BJ (cell line): ENCODE measurements around the gene TSKS. TPM values are rescaled to one million over a fixed set of nuclear protein-coding genes. Genes with fewer than 3 reads are reported as not detected.

ENCODE experiments used
- CTCF ChIA-PET: fragments of 350-600 bp; formaldehyde crosslinking; extraction: SDS; loops from one replicate; lab custom pipeline; 2021; ENCODE audit warnings: antibody characterized with exemption, inconsistent platforms; lab: Yijun Ruan, JAX
- POLR2A ChIA-PET: fragments of 300-600 bp; sonication (Branson Sonifier 250); formaldehyde crosslinking; extraction: SDS; loops from one replicate; lab custom pipeline; 2021; ENCODE audit warnings: antibody characterized with exemption; lab: Charles Lee
- DNase-seq: peaks from one replicate; pipeline ENCODE4 v3.0.0-alpha.2; 2011; ENCODE audit warnings: low read depth
- H3K27me3 ChIP-seq: 2 replicates; pipeline ENCODE4 v1.6.0; 2011; ENCODE audit warnings: low read length; ENCODE audit not compliant: control insufficient read depth, insufficient read depth
- H3K36me3 ChIP-seq: 2 replicates; pipeline ENCODE4 v1.5.1; 2011; ENCODE audit warnings: low read length; ENCODE audit not compliant: control insufficient read depth, insufficient read depth
- H3K4me3 ChIP-seq: 2 replicates; pipeline ENCODE4 v1.5.1; 2011; ENCODE audit warnings: low read depth, mild to moderate bottlenecking, control low read depth, low read length
- polyA minus RNA-seq: library from RNA; depleted of rRNA, polyadenylated mRNA; stranded (reverse); fragments of >200 nt; gene quantifications from 2 replicates; pipeline ENCODE4 v1.2.3, GENCODE V29; 2011; rRNA and poly(A)+ RNA removed
- polyA plus RNA-seq: library from polyadenylated mRNA; depleted of rRNA; stranded (reverse); fragments of >200 nt; gene quantifications from 2 replicates; pipeline ENCODE4 v1.2.3, GENCODE V29; 2011; rRNA removed
- TF ChIP-seq, protein P1 (sequence below): IDR thresholded peaks from 2 replicates; pipeline ENCODE4 v1.5.1; 2011; ENCODE audit warnings: low read depth, mild to moderate bottlenecking, control low read depth, inconsistent platforms, low read length, moderate library complexity; ENCODE audit not compliant: insufficient read depth

The TSKS gene, protein sequence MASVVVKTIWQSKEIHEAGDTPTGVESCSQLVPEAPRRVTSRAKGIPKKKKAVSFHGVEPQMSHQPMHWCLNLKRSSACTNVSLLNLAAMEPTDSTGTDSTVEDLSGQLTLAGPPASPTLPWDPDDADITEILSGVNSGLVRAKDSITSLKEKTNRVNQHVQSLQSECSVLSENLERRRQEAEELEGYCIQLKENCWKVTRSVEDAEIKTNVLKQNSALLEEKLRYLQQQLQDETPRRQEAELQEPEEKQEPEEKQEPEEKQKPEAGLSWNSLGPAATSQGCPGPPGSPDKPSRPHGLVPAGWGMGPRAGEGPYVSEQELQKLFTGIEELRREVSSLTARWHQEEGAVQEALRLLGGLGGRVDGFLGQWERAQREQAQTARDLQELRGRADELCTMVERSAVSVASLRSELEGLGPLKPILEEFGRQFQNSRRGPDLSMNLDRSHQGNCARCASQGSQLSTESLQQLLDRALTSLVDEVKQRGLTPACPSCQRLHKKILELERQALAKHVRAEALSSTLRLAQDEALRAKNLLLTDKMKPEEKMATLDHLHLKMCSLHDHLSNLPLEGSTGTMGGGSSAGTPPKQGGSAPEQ
- polyA plus RNA-seq (0.11 and 0.15 TPM in 2 replicates), polyA minus RNA-seq (not detected in 2 replicates)

DNA sequence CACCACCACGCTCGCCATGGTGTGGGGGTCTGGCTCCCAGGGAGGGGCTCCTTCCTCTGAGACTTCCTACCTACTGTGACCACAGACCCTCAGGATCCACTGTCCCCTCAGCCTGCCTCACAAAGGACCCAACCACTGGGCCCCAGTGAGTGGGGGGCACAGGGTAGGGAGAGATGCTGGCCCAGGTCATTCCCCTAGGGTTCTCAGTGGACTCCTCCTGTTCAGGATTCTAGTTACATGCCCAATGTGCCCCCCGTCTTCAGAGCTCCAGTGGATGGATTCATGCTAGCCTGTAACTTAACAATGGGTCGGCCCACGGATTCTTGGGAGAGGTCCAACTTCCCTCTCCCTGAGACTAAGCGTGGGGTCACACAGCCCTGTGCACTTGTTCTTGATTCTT, at the start of gene TSKS:
TSS of gene TSKS (minus strand) at position 77 of the 400 bp plus-strand sequence. CDS start at position 18, 59 bp downstream.
- TF ChIP-seq, protein P1, sequence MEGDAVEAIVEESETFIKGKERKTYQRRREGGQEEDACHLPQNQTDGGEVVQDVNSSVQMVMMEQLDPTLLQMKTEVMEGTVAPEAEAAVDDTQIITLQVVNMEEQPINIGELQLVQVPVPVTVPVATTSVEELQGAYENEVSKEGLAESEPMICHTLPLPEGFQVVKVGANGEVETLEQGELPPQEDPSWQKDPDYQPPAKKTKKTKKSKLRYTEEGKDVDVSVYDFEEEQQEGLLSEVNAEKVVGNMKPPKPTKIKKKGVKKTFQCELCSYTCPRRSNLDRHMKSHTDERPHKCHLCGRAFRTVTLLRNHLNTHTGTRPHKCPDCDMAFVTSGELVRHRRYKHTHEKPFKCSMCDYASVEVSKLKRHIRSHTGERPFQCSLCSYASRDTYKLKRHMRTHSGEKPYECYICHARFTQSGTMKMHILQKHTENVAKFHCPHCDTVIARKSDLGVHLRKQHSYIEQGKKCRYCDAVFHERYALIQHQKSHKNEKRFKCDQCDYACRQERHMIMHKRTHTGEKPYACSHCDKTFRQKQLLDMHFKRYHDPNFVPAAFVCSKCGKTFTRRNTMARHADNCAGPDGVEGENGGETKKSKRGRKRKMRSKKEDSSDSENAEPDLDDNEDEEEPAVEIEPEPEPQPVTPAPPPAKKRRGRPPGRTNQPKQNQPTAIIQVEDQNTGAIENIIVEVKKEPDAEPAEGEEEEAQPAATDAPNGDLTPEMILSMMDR = no peak
- POLR2A ChIA-PET = no interaction called here
- peaks cover under 1% of the 10 kb centered on the region; the same call in 1 of the 2 replicates for H3K36me3 ChIP-seq
- CTCF ChIA-PET = interaction anchor here (1.0 to 1.2 kb wide), 2 partner anchors 47 to 73 kb away, joined by 3 read pairs; partner anchors contain the start of gene ADM5
- no peak within 1 kb of the TSS for H3K4me3 ChIP-seq
- DNase-seq = no peak
- no peaks in the 10 kb centered on the region for H3K27me3 ChIP-seq

DNA sequence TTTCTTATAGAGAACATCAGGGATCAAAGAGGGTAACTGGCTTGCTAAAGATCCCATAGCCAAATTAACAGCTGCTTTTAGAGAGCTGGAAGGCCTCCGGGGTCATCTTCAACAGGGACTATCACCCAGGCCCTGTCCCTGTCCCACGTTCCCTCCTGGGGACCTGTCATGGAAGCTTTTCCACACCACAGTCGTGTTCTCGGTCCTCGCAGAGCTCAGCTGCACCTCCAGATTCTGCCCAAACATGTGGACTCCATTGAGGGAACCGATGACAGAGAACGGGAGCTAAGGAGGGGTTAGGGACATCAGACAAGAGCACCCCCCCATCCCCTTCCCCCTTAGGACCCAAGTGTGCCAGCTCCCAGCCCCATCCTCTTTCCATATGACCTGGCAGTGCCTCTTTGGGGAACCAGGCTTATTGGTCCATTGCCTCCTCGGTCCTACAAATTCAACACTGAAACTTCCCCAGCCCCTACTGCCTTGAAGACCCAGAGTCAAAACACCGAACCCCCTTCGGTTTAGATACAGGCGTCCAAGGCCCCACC, 49.4 kb upstream of the TSKS start:
- Histone ChIP-seq H3K36me3 (peaks cover 1% of the 10 kb centered on the region), H3K4me3 (peak overlapping the region; percentile 65), H3K27me3 (no peaks in the 10 kb centered on the region)
- ChIA-PET POLR2A (no interaction called here), CTCF (interaction anchor here (1.9 to 2.2 kb wide), 2 partner anchors 62 to 95 kb away, joined by 4 to 9 read pairs; no protein-coding TSS in a partner anchor)
- TF ChIP-seq, protein P1 = no peak
- no peak for DNase-seq

DNA sequence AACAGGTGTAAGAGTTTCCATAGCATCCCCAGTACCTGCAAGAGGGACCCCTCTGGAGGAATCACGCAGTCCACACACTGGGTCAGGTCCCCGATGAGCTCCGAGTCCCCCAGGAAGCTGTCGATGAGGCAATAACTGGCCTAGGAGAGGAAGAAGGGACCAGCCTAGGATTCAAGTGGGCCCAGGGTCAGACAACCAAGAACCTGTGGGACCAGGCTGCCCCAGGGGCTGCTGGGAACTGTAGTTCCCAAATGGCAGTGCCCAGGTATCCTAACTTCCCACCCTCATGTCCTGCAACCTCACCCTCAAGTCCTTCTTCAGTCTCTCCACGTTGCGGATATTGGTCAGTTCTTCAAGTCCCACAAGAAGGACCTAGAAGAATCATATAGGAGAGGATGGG, 48.2 kb upstream of the TSKS start:
- TF ChIP-seq, protein P1 = no peak
- ChIA-PET CTCF (no interaction called here), POLR2A (no interaction called here)
- Histone ChIP-seq H3K36me3 (peaks cover 5% of the 10 kb centered on the region), H3K27me3 (no peaks in the 10 kb centered on the region), H3K4me3 (no peak overlapping the region)
- DNase-seq = no peak

DNA sequence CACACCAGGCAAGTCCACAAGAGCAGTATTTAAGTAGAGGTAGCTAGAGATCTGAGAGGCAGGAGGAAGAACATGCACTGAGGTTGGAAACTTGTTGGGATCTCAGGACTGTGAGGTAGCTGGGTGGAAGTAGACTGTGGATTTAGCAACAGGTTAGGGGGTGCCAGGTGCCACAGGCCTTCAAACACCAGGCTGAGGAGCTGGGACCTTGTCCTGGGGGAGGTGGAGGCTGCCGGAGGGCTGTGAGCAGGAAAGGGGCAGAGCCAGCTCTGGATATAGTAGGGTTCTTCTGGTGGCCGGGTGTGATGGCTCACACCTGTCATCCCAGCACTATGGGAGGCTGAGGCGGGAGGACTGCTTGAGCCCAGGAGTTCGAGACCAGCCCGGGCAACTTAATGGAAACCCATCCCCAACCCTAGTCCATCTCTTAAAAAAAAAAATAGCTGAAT, 46.9 kb upstream of the TSKS start:
- POLR2A ChIA-PET = interaction anchor here (1.0 kb wide), 1 partner anchor 134 kb away, joined by 3 read pairs; no protein-coding TSS in a partner anchor
- TF ChIP-seq, protein P1 = no peak
- no peaks in the 10 kb centered on the region for H3K27me3 ChIP-seq
- H3K36me3 ChIP-seq = peaks cover 10% of the 10 kb centered on the region
- no peak for DNase-seq
- CTCF ChIA-PET = interaction anchor here (0.6 to 2.0 kb wide), 5 partner anchors 92 to 1418 kb away, joined by 3 to 6 read pairs (median 4); no protein-coding TSS in a partner anchor
- H3K4me3 ChIP-seq = no peak overlapping the region
